ENCODE data around the gene PTPN12.

DNA sequence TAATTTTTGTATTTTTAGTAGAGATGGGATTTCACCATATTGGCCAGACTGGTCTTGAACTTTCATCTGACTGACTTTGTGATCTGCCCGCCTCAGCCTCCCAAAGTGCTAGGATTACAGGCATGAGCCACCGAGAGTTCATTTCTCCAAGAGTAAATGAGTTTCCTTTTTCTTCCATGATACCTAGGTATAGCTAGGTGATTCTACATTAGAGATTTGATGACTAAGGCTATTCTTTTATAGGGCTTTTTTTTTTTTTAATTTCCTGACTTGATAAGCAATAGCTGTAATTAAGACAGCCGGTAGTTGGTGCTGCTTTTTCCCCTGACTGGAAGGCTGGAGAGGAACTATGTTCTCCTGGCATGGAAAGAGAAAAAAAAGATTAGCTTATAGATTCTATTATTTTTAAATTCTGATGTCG is 3.3 kb downstream of the PTPN12 start:
- TF ChIP-seq, protein P1, sequence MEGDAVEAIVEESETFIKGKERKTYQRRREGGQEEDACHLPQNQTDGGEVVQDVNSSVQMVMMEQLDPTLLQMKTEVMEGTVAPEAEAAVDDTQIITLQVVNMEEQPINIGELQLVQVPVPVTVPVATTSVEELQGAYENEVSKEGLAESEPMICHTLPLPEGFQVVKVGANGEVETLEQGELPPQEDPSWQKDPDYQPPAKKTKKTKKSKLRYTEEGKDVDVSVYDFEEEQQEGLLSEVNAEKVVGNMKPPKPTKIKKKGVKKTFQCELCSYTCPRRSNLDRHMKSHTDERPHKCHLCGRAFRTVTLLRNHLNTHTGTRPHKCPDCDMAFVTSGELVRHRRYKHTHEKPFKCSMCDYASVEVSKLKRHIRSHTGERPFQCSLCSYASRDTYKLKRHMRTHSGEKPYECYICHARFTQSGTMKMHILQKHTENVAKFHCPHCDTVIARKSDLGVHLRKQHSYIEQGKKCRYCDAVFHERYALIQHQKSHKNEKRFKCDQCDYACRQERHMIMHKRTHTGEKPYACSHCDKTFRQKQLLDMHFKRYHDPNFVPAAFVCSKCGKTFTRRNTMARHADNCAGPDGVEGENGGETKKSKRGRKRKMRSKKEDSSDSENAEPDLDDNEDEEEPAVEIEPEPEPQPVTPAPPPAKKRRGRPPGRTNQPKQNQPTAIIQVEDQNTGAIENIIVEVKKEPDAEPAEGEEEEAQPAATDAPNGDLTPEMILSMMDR (IDR thresholded peaks at IDR 0.05): no peak
- no peak for TF ChIP-seq POLR2AphosphoS5 (IDR thresholded peaks at IDR 0.05)
- TF ChIP-seq POLR2A (IDR thresholded peaks at IDR 0.05): no peak

All from stomach (tissue), 4 donors.